B cell (primary cell): ENCODE data around the gene PAWR. TPM values are rescaled to one million over a fixed set of nuclear protein-coding genes. Genes with fewer than 3 reads are reported as not detected.
"Not testable (repeated sequence)": the region's sequence is repeated elsewhere in the genome, so short reads cannot be mapped to it uniquely, and the experiment has no call there.

ENCODE experiments used
- ATAC-seq: fragments of 200-7000 bp; cut with Tn5 transposase; one replicate; pipeline ENCODE4 v1.10.0; 2021; ENCODE audit warnings: low read depth, mild to moderate bottlenecking, moderate number of reproducible peaks, moderate library complexity
- CTCF ChIA-PET: fragments of 350-600 bp; sonication (Branson Sonifier 250); formaldehyde crosslinking; loops from one replicate; lab custom pipeline; 2021; ENCODE audit warnings: antibody characterized with exemption, inconsistent platforms; lab: Charles Lee
- POLR2A ChIA-PET: fragments of 350-600 bp; sonication (Branson Sonifier 250); formaldehyde crosslinking; loops from one replicate; lab custom pipeline; 2021; ENCODE audit warnings: antibody characterized with exemption; lab: Charles Lee
- DNase-seq: peaks from one replicate; pipeline ENCODE4 v3.0.0; 2013
- H2AFZ ChIP-seq: 2 replicates; pipeline ENCODE4 v1.6.1; 2012; ENCODE audit warnings: mild to moderate bottlenecking, low read depth, low read length; ENCODE audit not compliant: insufficient read depth, poor library complexity, severe bottlenecking
- H3K27ac ChIP-seq, 2 donors: 1 replicate in 1 of 2; 2 replicates in 1 of 2; pipeline ENCODE4 v1.5.1; 2012 to 2013; ENCODE audit warnings: low read length in 2 of 2, mild to moderate bottlenecking in 2 of 2, moderate library complexity in 1 of 2
- H3K27me3 ChIP-seq, 4 experiments: fragments of 200-600 bp in 1 of 4; sonication (generic) in 1 of 4; replicated peaks in 1 of 4; 1 replicate in 2 of 4; 2 replicates in 2 of 4; pipeline versions ENCODE4 v1.6.1 to v1.7.0; 2013 to 2016; ENCODE audit warnings: low read length in 3 of 4, mild to moderate bottlenecking in 2 of 4, mixed read lengths in 1 of 4, moderate library complexity in 1 of 4; ENCODE audit not compliant: insufficient read depth in 4 of 4, control insufficient read depth in 3 of 4; ENCODE audit errors: control extremely low read depth in 1 of 4
- H3K36me3 ChIP-seq, 2 experiments: replicated peaks in 1 of 2; 1 replicate in 1 of 2; 2 replicates in 1 of 2; pipeline versions ENCODE4 v1.6.1 to v1.7.1; 2013; ENCODE audit warnings: low read length in 1 of 2; ENCODE audit not compliant: insufficient read depth in 2 of 2, control insufficient read depth in 1 of 2; ENCODE audit errors: control extremely low read depth in 1 of 2, extremely low read depth in 1 of 2
- H3K4me1 ChIP-seq, 2 donors: fragments of 200-600 bp in 1 of 2; sonication (generic) in 1 of 2; 1 replicate in 1 of 2; 2 replicates in 1 of 2; pipeline versions ENCODE4 v1.5.1 to v1.6.1; 2013 to 2017; ENCODE audit warnings: low read length in 2 of 2; ENCODE audit not compliant: control insufficient read depth in 2 of 2, insufficient read depth in 2 of 2
- H3K4me2 ChIP-seq: replicated peaks from 2 replicates; pipeline ENCODE3; 2012; ENCODE audit warnings: mild to moderate bottlenecking, low read depth, low read length; ENCODE audit not compliant: poor library complexity, severe bottlenecking
- H3K4me3 ChIP-seq, 5 experiments: fragments of 200-600 bp in 1 of 5; sonication (generic) in 1 of 5; 1 replicate in 3 of 5; 2 replicates in 2 of 5; pipeline versions ENCODE4 v1.5.1 to v1.7.0; 2011 to 2016; ENCODE audit warnings: low read length in 4 of 5, mild to moderate bottlenecking in 4 of 5, low read depth in 2 of 5, control low read depth in 1 of 5, moderate library complexity in 1 of 5; ENCODE audit not compliant: insufficient read depth in 1 of 5; ENCODE audit errors: control extremely low read depth in 1 of 5, extremely low read depth in 1 of 5
- H3K79me2 ChIP-seq: fragments of 200-600 bp; sonication (generic); one replicate; pipeline ENCODE4 v1.6.0; 2016; ENCODE audit warnings: low read length; ENCODE audit not compliant: control insufficient read depth, insufficient read depth
- H3K9ac ChIP-seq: fragments of 200-600 bp; sonication (generic); 2 replicates; pipeline ENCODE4 v1.6.1; 2017; ENCODE audit warnings: mild to moderate bottlenecking, low read length, moderate library complexity
- H3K9me3 ChIP-seq, 3 donors: one replicate each; pipeline versions ENCODE4 v1.6.1 to v1.7.1; 2013; ENCODE audit warnings: low read length in 2 of 3; ENCODE audit not compliant: control insufficient read depth in 2 of 3, insufficient read depth in 1 of 3; ENCODE audit errors: control extremely low read depth in 1 of 3
- H4K20me1 ChIP-seq: 2 replicates; pipeline ENCODE4 v1.6.0; 2012; ENCODE audit warnings: mild to moderate bottlenecking, low read length; ENCODE audit not compliant: insufficient read depth, control insufficient read depth, poor library complexity, severe bottlenecking
- H3K27ac Mint-ChIP-seq: one replicate; pipeline ENCODE4 v1.8.0; 2021; ENCODE audit warnings: mixed read lengths
- H3K27me3 Mint-ChIP-seq: one replicate; pipeline ENCODE4 v1.8.0; 2021; ENCODE audit warnings: mixed read lengths
- H3K4me1 Mint-ChIP-seq: one replicate; pipeline ENCODE4 v1.8.0; 2021; ENCODE audit warnings: mixed read lengths
- H3K4me3 Mint-ChIP-seq: one replicate; pipeline ENCODE4 v1.8.0; 2021; ENCODE audit warnings: mixed read lengths
- H3K9me3 Mint-ChIP-seq: one replicate; pipeline ENCODE4 v1.8.0; 2022; ENCODE audit warnings: mixed read lengths; ENCODE audit not compliant: insufficient read depth
- CTCF ChIP-seq: fragments of 200-600 bp; IDR thresholded peaks from one replicate; pipeline ENCODE4 v1.8.0; 2022; ENCODE audit warnings: antibody characterized with exemption, mild to moderate bottlenecking
- EZH2 ChIP-seq: IDR thresholded peaks from 2 replicates; pipeline ENCODE4 v1.6.1; 2012; ENCODE audit warnings: borderline replicate concordance, low read depth, mild to moderate bottlenecking, moderate library complexity, low read length; ENCODE audit not compliant: insufficient read depth, poor library complexity, severe bottlenecking
- WGBS: methylation state at CpG from one replicate; pipeline ENCODE4 v1.1.5; 2013; ENCODE audit warnings: missing lambda C conversion rate; ENCODE audit not compliant: insufficient coverage; 5-methylcytosine and 5-hydroxymethylcytosine counted together
- intact Hi-C: fragments of 100-400 bp; cut with micrococcal nuclease; formaldehyde crosslinking; loops from one replicate; pipeline ENCODE4 v1.10.0; 2022
- polyA plus RNA-seq: library from polyadenylated mRNA; depleted of rRNA; stranded (reverse); fragments of >200 nt; gene quantifications from 2 replicates; pipeline ENCODE4 v1.2.3, GENCODE V29; 2012
- total RNA-seq, 2 donors: library from RNA; stranded (reverse); fragments of 120-200 nt in 1 of 2; gene quantifications; 1 replicate in 1 of 2; 2 replicates in 1 of 2; pipeline versions ENCODE4 v1.2.3 to v1.2.4, GENCODE V29; 2013 to 2022

Gene PAWR
- total and polyA plus RNA-seq, 2 donors (not counting 1 experiment from before 2014, with no cell fraction given): 17.9 to 90.1 TPM

DNA sequence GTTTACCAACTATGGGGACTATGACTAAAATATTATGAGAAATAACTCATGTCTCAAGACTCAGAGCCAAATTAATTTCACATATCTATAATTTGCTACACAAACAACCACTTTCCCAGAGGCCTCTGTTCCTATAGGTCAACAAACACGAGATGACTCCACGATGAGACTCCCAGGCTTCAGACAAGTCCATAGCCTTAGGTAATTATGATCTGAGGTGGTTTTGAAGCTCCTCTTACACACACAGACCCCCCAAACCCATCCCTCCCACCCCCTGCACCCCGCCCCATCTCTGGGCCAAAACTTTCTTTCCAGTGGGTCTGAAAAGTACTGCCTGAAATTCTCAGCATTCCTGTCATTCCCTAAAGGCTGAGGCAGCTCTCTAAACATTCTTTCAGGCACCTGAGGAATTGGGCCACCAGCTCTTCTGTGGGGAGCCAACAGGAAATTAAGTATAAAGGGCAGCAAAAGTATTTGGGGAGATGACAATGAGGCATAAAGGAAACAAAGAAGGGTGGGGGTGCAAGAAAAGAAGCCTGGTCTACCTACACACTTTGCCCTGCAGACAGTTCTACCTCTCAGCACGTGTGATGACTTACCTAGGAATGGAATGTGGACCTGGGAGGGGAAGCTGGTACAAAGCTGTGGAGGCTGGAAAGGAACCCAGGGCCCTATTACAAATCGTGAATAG lies 143.6 kb downstream of the PAWR start:
- Histone ChIP-seq H3K4me2 (no peak overlapping the region), H4K20me1 (no peaks in the 10 kb centered on the region), H2AFZ (no peak overlapping the region), H3K9me3 (no peaks in the 10 kb centered on the region), H3K4me1 (no peaks in the 10 kb centered on the region), H3K27me3 (no peaks in the 10 kb centered on the region), H3K79me2 (no peaks in the 10 kb centered on the region), H3K36me3 (no peaks in the 10 kb centered on the region), H3K9ac (no peak overlapping the region), H3K4me3 (no peak overlapping the region), H3K27ac (no peak overlapping the region)
- H3K4me3 Mint-ChIP-seq: no peak overlapping the region
- DNase-seq (no peak), ATAC-seq (no peak)
- POLR2A ChIA-PET: interaction anchor here (0.6 kb wide), 1 partner anchor 12 kb away, joined by 4 read pairs; no protein-coding TSS in a partner anchor
- no peak for TF ChIP-seq CTCF
- TF ChIP-seq EZH2: no peak
- H3K27ac Mint-ChIP-seq: no peak overlapping the region
- H3K4me1 Mint-ChIP-seq: no peaks in the 10 kb centered on the region
- CTCF ChIA-PET: interaction anchor here (0.7 to 4.3 kb wide), 9 partner anchors 11 to 640 kb away, joined by 3 to 48 read pairs (median 4); partner anchors contain the start of gene PAWR
- WGBS: 75% methylated on average over 2 of the region's 5 CpGs
- no peaks in the 10 kb centered on the region for H3K27me3 Mint-ChIP-seq
- intact Hi-C loops: no loop called here
- H3K9me3 Mint-ChIP-seq: no peaks in the 10 kb centered on the region

DNA sequence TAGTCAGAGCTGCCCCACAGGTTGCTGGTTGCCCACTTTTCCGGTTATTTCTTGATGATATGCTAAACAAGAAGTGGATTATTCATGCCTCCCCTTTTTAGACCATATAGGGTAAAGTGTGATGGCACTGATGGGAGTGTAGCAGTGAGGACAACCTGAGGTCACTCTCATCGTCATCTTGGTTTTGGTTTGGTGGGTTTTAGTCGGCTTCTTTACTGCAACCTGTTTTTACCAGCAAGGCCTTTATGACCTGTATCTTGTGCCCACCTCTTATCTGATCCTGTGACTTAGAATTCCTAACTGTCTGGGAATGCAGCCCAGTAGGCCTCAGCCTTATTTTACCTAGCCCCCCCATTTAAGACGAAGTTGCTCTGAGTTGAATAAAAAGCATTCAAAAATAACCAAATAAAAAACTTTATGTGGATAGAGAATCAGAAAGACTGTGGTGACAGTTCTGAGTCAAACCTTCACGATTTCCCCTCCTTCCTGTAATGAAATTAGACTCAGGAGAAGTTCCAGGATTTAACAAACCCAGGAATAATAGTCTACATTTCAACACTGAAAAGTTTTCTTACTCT lies 144.2 kb downstream of the PAWR start:
- H3K9ac ChIP-seq: no peak overlapping the region
- ATAC-seq (no peak), DNase-seq (no peak)
- no peaks in the 10 kb centered on the region for H3K9me3 ChIP-seq
- Mint-ChIP-seq H3K9me3 (no peaks in the 10 kb centered on the region), H3K27me3 (no peaks in the 10 kb centered on the region), H3K27ac (no peak overlapping the region), H3K4me3 (no peak overlapping the region), H3K4me1 (no peaks in the 10 kb centered on the region)
- 100% methylated on average over 1 of the region's 5 CpGs for WGBS
- no peak overlapping the region for H3K27ac ChIP-seq
- H3K4me2 ChIP-seq: no peak overlapping the region
- POLR2A ChIA-PET: interaction anchor here (0.6 kb wide), 1 partner anchor 13 kb away, joined by 4 read pairs; no protein-coding TSS in a partner anchor
- no peaks in the 10 kb centered on the region for H3K4me1 ChIP-seq
- intact Hi-C loops: no loop called here
- H3K36me3 ChIP-seq: no peaks in the 10 kb centered on the region
- H3K27me3 ChIP-seq: no peaks in the 10 kb centered on the region
- CTCF ChIA-PET: interaction anchor here (0.7 to 4.3 kb wide), 6 partner anchors 12 to 641 kb away, joined by 3 to 48 read pairs (median 6); no protein-coding TSS in a partner anchor
- no peak overlapping the region for H3K4me3 ChIP-seq
- TF ChIP-seq EZH2 (no peak), CTCF (no peak)
- no peaks in the 10 kb centered on the region for H3K79me2 ChIP-seq
- no peaks in the 10 kb centered on the region for H4K20me1 ChIP-seq
- H2AFZ ChIP-seq: no peak overlapping the region

GRCh38 chr12:79544439-79544838 lies 146.3 kb downstream of the PAWR start:
- POLR2A ChIA-PET, H3K9me3 ChIP-seq, ATAC-seq, H3K27ac ChIP-seq, H3K27ac Mint-ChIP-seq, H3K79me2 ChIP-seq, intact Hi-C loops, H3K27me3 Mint-ChIP-seq, H3K27me3 ChIP-seq, H3K4me1 Mint-ChIP-seq, H2AFZ ChIP-seq, H4K20me1 ChIP-seq, DNase-seq, H3K4me1 ChIP-seq, H3K4me2 ChIP-seq, H3K9me3 Mint-ChIP-seq, H3K4me3 ChIP-seq, H3K36me3 ChIP-seq, H3K4me3 Mint-ChIP-seq, H3K9ac ChIP-seq: not testable (repeated sequence)
- CTCF ChIA-PET: interaction anchor here (0.7 kb wide), 1 partner anchor 14 kb away, joined by 3 read pairs; no protein-coding TSS in a partner anchor
- no CpG with 5 or more reads among the region's 3 CpGs for WGBS
